ENCODE results near the gene TEX13A. TPM values are rescaled to one million over a fixed set of nuclear protein-coding genes. Genes with fewer than 3 reads are reported as not detected.

TEX13A gene
- total and polyA plus RNA-seq, 2 of the 13 experiments (the other 11 are each of a cell fraction or from before 2014, with no cell fraction given) = not detected

DNA sequence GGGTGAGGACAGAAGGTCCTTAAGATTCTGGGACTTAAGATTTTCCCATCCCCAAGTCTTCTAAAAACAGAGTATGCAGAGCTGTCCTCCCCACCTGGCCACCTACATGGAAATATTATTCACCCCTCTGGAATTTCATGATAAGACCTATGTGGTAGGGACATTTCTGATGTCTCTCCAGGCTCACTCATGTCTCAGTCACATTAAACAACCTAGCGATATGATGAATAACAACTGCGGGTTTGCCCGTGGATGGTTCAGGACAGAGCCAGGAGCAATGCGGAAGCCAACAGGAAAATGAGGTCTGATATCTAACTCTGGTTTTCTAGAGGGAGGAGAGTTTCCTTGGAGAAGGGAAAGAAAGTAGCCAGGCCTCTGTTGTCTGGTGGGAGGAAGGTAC is 47.4 kb downstream of the TEX13A start:
- intact Hi-C loops (cut with micrococcal nuclease; ENCODE audit: unreplicated experiment) (no loop called here), in situ Hi-C loops (cut with HindIII; ENCODE audit: extremely low pct_ligation_motif_present, low pct_unique_long_range_greater_than_20kb) (no loop called here)
- FAIRE-seq = no peak
- Histone ChIP-seq H3K27ac (ENCODE audit: extremely low read length, insufficient read depth, low read length) (no peak overlapping the region), H2AFZ (ENCODE audit: low read length) (no peak overlapping the region), H3K4me2 (ENCODE audit: low read depth, low read length) (no peak overlapping the region), H3K4me3 (replicated peaks in 1 of 3; ENCODE audit: insufficient read depth in 1 of 3, low read depth in 2 of 3, low read length in 3 of 3) (no peak overlapping the region), H3K4me1 (ENCODE audit: insufficient read depth, low read length) (no peaks in the 10 kb centered on the region), H3K79me2 (ENCODE audit: insufficient read depth, low read length) (no peaks in the 10 kb centered on the region), H3K36me3 (replicated peaks in 1 of 2; ENCODE audit: control insufficient read depth in 1 of 2, insufficient read depth in 2 of 2, low read length in 2 of 2) (no peaks in the 10 kb centered on the region), H3K9ac (ENCODE audit: insufficient read depth, low read depth, low read length) (no peak overlapping the region), H4K20me1 (ENCODE audit: insufficient read depth, low read length) (no peaks in the 10 kb centered on the region), H3K9me3 (ENCODE audit: low read length) (no peaks in the 10 kb centered on the region), H3K27me3 (ENCODE audit: control insufficient read depth in 1 of 2, insufficient read depth in 2 of 2, low read length in 2 of 2) (no peaks in the 10 kb centered on the region)
- no TSS peak for BruUV-seq (replicated peaks)
- ChIA-PET POLR2A (no interaction called here), CTCF (ENCODE audit: low intra/inter-chr PET ratio, low total read pairs) (no interaction called here)
- no peak for DNase-seq (ENCODE audit: low spot score)
- ATAC-seq = no peak
- WGBS (ENCODE audit: low lambda C conversion rate) = 81% methylated on average over 3 of the region's 4 CpGs
- no peak for TF ChIP-seq TAF1 (CRISPR knock-in tag; IDR thresholded peaks at IDR 0.05)
